Upper lobe of right lung (tissue), 1 donor: ENCODE measurements around the gene BNC2. TPM values are rescaled to one million over a fixed set of nuclear protein-coding genes. Genes with fewer than 3 reads are reported as not detected.

ENCODE experiments used
- ATAC-seq: fragments of 200-7000 bp; cut with Tn5 transposase; one replicate; pipeline ENCODE4 v1.9.1; 2020; ENCODE audit warnings: mild to moderate bottlenecking, moderate library complexity
- DNase-seq: peaks from one replicate; pipeline ENCODE4 v3.0.0-alpha.2; 2020
- H3K27ac ChIP-seq: fragments of 200-600 bp; one replicate; pipeline ENCODE4 v1.8.0; 2022
- H3K27me3 ChIP-seq: fragments of 200-600 bp; one replicate; pipeline ENCODE4 v1.8.0; 2022; ENCODE audit warnings: mild to moderate bottlenecking
- H3K36me3 ChIP-seq: fragments of 200-600 bp; one replicate; pipeline ENCODE4 v1.8.0; 2022
- H3K4me1 ChIP-seq: fragments of 200-600 bp; one replicate; pipeline ENCODE4 v1.8.0; 2022
- H3K4me3 ChIP-seq: fragments of 200-600 bp; one replicate; pipeline ENCODE4 v1.8.0; 2022; ENCODE audit warnings: mild to moderate bottlenecking
- H3K9me3 ChIP-seq: fragments of 200-600 bp; one replicate; pipeline ENCODE4 v1.8.0; 2022
- CTCF ChIP-seq: fragments of 200-600 bp; IDR thresholded peaks from one replicate; pipeline ENCODE4 v1.8.0; 2022; ENCODE audit warnings: antibody characterized with exemption
- intact Hi-C: fragments of 100-400 bp; cut with DNase I; formaldehyde crosslinking; loops from one replicate; pipeline ENCODE4 v1.11.0; 2022
- total RNA-seq: library from RNA; stranded (reverse); fragmentation: NEBNext Ultra II Directional; extraction: Animal tissue kit (Norgen Biotek cat#: 25700); gene quantifications from one replicate; pipeline ENCODE4 v1.2.1, GENCODE V29; 2021
- donor health status: DM: no; HTN: yes; CAD: no; lungs with severe emphysema.

BNC2 gene
- total RNA-seq, 1 donor from 2014 or later = 18.1 TPM

GRCh38 chr9:16532681-16533450 lies 337.6 kb downstream of the BNC2 start:
- Histone ChIP-seq H3K9me3 (no peaks in the 10 kb centered on the region), H3K27ac (no peak overlapping the region), H3K36me3 (no peaks in the 10 kb centered on the region), H3K4me3 (no peak overlapping the region), H3K4me1 (no peaks in the 10 kb centered on the region), H3K27me3 (no peaks in the 10 kb centered on the region)
- intact Hi-C loops = no loop called here
- DNase-seq = no peak
- TF ChIP-seq CTCF = no peak
- no peak for ATAC-seq

GRCh38 chr9:16532272-16532671 lies 338.2 kb downstream of the BNC2 start:
- Histone ChIP-seq H3K9me3 (no peaks in the 10 kb centered on the region), H3K36me3 (no peaks in the 10 kb centered on the region), H3K4me1 (no peaks in the 10 kb centered on the region), H3K4me3 (no peak overlapping the region), H3K27me3 (no peaks in the 10 kb centered on the region), H3K27ac (no peak overlapping the region)
- intact Hi-C loops = no loop called here
- ATAC-seq (no peak), DNase-seq (no peak)
- TF ChIP-seq CTCF = no peak

- DNase-seq = no peak
Observed at GRCh38 chr9:16530669-16531642, 339.5 kb downstream of the BNC2 start.

GRCh38 chr9:16527573-16527972 lies 342.9 kb downstream of the BNC2 start:
- H3K9me3 ChIP-seq = no peaks in the 10 kb centered on the region
- intact Hi-C loops = no loop called here
- H3K4me1 ChIP-seq = peaks cover 4% of the 10 kb centered on the region
- no peak overlapping the region for H3K27ac ChIP-seq
- H3K27me3 ChIP-seq = no peaks in the 10 kb centered on the region
- H3K4me3 ChIP-seq = no peak overlapping the region
- no peak for ATAC-seq
- no peaks in the 10 kb centered on the region for H3K36me3 ChIP-seq
- DNase-seq = no peak
- TF ChIP-seq CTCF = no peak

More at GRCh38 chr9:16530669-16531642, 339.5 kb downstream of the BNC2 start:
- Histone ChIP-seq H3K36me3 (no peaks in the 10 kb centered on the region), H3K27ac (no peak overlapping the region), H3K27me3 (no peaks in the 10 kb centered on the region), H3K4me3 (no peak overlapping the region), H3K9me3 (no peaks in the 10 kb centered on the region), H3K4me1 (no peaks in the 10 kb centered on the region)
- intact Hi-C loops = no loop called here
- peak; percentile 48 for ATAC-seq
- TF ChIP-seq CTCF = no peak

- ATAC-seq = no peak
- H3K36me3 ChIP-seq = no peaks in the 10 kb centered on the region
- H3K4me1 ChIP-seq = peaks cover 16% of the 10 kb centered on the region
- H3K27ac ChIP-seq = no peak overlapping the region
- intact Hi-C loops = no loop called here
- no peak overlapping the region for H3K4me3 ChIP-seq
- DNase-seq = no peak
- H3K9me3 ChIP-seq = no peaks in the 10 kb centered on the region
- H3K27me3 ChIP-seq = no peaks in the 10 kb centered on the region
- no peak for TF ChIP-seq CTCF
Observed at GRCh38 chr9:16526380-16526779, 344.1 kb downstream of the BNC2 start.
